Hepatic stellate cell (primary cell): ENCODE results near the gene MNT.

Experiments
- DNase-seq: peaks from one replicate; pipeline ENCODE4 v3.0.0; 2011; ENCODE audit warnings: low spot score

The MNT gene

GRCh38 chr17:2415081-2415480 is 14.2 kb upstream of the MNT start:
- no peak for DNase-seq

GRCh38 chr17:2414446-2415064 is 13.7 kb upstream of the MNT start:
- no peak for DNase-seq

GRCh38 chr17:2412561-2413021 is 11.7 kb upstream of the MNT start:
- peak; percentile 70 for DNase-seq

- DNase-seq, result no peak
These were observed 10.1 kb upstream of the MNT start for GRCh38 chr17:2410951-2411350.

- peak; percentile 85 for DNase-seq
These were observed 6.3 kb upstream of the MNT start for GRCh38 chr17:2406903-2407790.

GRCh38 chr17:2406271-2406902 is 5.5 kb upstream of the MNT start:
- no peak for DNase-seq

- DNase-seq, result peak; percentile 71
These were observed 4.5 kb upstream of the MNT start for GRCh38 chr17:2405247-2405926.

- no peak for DNase-seq
These were observed 2.2 kb upstream of the MNT start for GRCh38 chr17:2403044-2403443.

- no peak for DNase-seq
These were observed 1.7 kb upstream of the MNT start for GRCh38 chr17:2402544-2402943.

GRCh38 chr17:2401426-2402221 is 764 bp upstream of the MNT start:
- peak; percentile 97 for DNase-seq

GRCh38 chr17:2400474-2400866 is 390 bp downstream of the MNT start:
- DNase-seq, result peak; percentile 56

GRCh38 chr17:2399572-2400473 is 1.0 kb downstream of the MNT start:
- DNase-seq, result peak; percentile 97

GRCh38 chr17:2398655-2399571 is 1.9 kb downstream of the MNT start:
- DNase-seq, result peak; percentile 72

GRCh38 chr17:2398182-2398581 is 2.7 kb downstream of the MNT start:
- no peak for DNase-seq

GRCh38 chr17:2397247-2398171 is 3.4 kb downstream of the MNT start:
- DNase-seq, result no peak

GRCh38 chr17:2396568-2397246 is 4.2 kb downstream of the MNT start:
- DNase-seq, result peak; percentile 95

GRCh38 chr17:2396192-2396567 is 4.7 kb downstream of the MNT start:
- no peak for DNase-seq
